PFSK-1 (cell line): ENCODE data around the gene FBXO31.

Experiments
- FOXP2 ChIP-seq: optimal IDR thresholded peaks from 2 replicates; pipeline ENCODE3; 2011; ENCODE audit warnings: borderline replicate concordance, control low read depth, inconsistent platforms; ENCODE audit not compliant: insufficient read depth; ENCODE audit errors: extremely low read length, extremely low read depth
- POLR2AphosphoS5 ChIP-seq: IDR thresholded peaks from 2 replicates; pipeline ENCODE4 v1.6.1; 2012; ENCODE audit warnings: low read depth, mild to moderate bottlenecking, control low read depth, low read length, moderate library complexity
- SIN3A ChIP-seq: IDR thresholded peaks from 2 replicates; pipeline ENCODE4 v1.6.1; 2012; ENCODE audit warnings: mild to moderate bottlenecking, low read length, moderate library complexity, borderline replicate concordance; ENCODE audit not compliant: insufficient read depth
- TAF1 ChIP-seq: IDR thresholded peaks from 2 replicates; pipeline ENCODE4 v1.6.1; 2012; ENCODE audit warnings: low read length, control low read depth, borderline replicate concordance; ENCODE audit not compliant: insufficient read depth
- TF ChIP-seq, protein P1 (sequence below), 2 experiments: IDR thresholded peaks; 2 replicates each; pipeline versions ENCODE4 v1.6.1 to v1.8.0; 2011 to 2012; ENCODE audit warnings: low read depth in 2 of 2, low read length in 2 of 2, control low read depth in 1 of 2, inconsistent platforms in 1 of 2, mild to moderate bottlenecking in 1 of 2, moderate library complexity in 1 of 2; ENCODE audit not compliant: insufficient read depth in 1 of 2

The FBXO31 gene

DNA sequence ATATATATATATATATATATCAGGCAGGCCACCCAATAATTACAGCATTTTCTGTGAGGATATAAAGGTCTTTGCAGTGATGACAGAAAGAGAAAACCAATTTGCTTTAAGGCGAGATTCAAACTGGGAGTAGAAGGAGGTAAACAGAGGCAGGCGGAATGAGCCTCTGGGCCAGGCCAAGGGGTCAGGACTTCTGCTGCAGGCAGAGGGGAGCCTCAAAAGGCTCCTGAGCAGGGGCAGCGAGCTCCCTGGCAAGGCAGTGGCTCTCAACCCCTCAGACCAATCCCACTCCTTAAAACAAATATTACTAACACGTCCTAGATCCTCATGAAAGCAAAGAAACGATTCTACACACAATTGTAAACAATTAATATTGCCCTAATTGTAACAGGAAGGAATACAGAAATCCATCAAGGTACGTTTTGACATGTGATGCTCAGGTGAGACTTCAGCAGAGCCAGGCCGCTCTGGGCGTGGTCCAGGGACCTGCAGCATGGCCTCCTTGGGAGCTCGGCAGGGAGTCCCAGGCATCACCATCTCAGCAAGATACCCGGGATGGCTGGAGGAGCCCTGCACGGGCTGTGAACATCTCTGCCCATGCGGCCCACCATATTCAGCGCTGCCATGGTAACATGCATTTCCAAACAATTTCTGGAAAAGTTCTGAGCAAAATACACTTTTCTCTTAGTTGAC is 18.4 kb downstream of the FBXO31 start:
- TF ChIP-seq, protein P1, sequence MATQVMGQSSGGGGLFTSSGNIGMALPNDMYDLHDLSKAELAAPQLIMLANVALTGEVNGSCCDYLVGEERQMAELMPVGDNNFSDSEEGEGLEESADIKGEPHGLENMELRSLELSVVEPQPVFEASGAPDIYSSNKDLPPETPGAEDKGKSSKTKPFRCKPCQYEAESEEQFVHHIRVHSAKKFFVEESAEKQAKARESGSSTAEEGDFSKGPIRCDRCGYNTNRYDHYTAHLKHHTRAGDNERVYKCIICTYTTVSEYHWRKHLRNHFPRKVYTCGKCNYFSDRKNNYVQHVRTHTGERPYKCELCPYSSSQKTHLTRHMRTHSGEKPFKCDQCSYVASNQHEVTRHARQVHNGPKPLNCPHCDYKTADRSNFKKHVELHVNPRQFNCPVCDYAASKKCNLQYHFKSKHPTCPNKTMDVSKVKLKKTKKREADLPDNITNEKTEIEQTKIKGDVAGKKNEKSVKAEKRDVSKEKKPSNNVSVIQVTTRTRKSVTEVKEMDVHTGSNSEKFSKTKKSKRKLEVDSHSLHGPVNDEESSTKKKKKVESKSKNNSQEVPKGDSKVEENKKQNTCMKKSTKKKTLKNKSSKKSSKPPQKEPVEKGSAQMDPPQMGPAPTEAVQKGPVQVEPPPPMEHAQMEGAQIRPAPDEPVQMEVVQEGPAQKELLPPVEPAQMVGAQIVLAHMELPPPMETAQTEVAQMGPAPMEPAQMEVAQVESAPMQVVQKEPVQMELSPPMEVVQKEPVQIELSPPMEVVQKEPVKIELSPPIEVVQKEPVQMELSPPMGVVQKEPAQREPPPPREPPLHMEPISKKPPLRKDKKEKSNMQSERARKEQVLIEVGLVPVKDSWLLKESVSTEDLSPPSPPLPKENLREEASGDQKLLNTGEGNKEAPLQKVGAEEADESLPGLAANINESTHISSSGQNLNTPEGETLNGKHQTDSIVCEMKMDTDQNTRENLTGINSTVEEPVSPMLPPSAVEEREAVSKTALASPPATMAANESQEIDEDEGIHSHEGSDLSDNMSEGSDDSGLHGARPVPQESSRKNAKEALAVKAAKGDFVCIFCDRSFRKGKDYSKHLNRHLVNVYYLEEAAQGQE (IDR thresholded peaks at IDR 0.05; ENCODE audit: insufficient read depth in 1 of 2, low read depth in 2 of 2, low read length in 2 of 2): no peak
- no peak for TF ChIP-seq SIN3A
- TF ChIP-seq POLR2AphosphoS5: no peak
- no peak for TF ChIP-seq TAF1

- TF ChIP-seq POLR2AphosphoS5: no peak
- TF ChIP-seq FOXP2: peak; percentile 29
Measured at GRCh38 chr16:87363771-87364455, 19.7 kb downstream of the FBXO31 start.

GRCh38 chr16:87361916-87362619 is 21.5 kb downstream of the FBXO31 start:
- no peak for TF ChIP-seq TAF1
- no peak for TF ChIP-seq FOXP2
- TF ChIP-seq POLR2AphosphoS5: no peak
- no peak for TF ChIP-seq SIN3A
- TF ChIP-seq, protein P1 (IDR thresholded peaks at IDR 0.05; ENCODE audit: insufficient read depth in 1 of 2, low read depth in 2 of 2, low read length in 2 of 2): no peak

GRCh38 chr16:87360862-87361610 is 22.5 kb downstream of the FBXO31 start:
- TF ChIP-seq POLR2AphosphoS5 (no peak), TAF1 (no peak), FOXP2 (no peak), SIN3A (no peak)
- TF ChIP-seq, protein P1 (IDR thresholded peaks at IDR 0.05; ENCODE audit: insufficient read depth in 1 of 2, low read depth in 2 of 2, low read length in 2 of 2): no peak

DNA sequence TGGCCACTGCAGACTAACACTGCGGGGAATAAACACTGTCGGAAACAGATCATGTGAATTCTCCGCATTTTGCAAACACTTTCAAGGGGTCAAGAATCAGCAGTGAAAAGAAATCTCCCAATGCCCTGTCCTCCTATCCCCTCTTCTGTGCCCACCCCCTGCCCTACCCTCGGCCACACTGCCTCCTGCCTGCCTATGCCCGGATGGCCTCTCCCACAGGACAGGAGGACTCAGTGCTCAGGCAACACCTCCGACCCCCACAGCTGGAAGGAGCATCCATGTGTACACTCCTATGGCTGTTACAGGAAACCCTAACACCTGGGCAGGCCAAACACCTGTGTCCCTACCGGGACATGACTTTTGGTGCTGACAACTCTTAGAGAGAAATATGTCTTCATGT is 24.5 kb downstream of the FBXO31 start:
- TF ChIP-seq POLR2AphosphoS5 (no peak), FOXP2 (no peak), SIN3A (no peak), TAF1 (no peak)
- TF ChIP-seq, protein P1 (IDR thresholded peaks at IDR 0.05; ENCODE audit: insufficient read depth in 1 of 2, low read depth in 2 of 2, low read length in 2 of 2): no peak
